Activated naive CD8-positive, alpha-beta T cell treated with anti-CD3 and anti-CD28 coated beads, Interleukin-2, amount 50 U/mL, for 24 hours (primary cell): ENCODE data around the gene RELA.

ENCODE experiments used
- ATAC-seq: fragments of 150-1000 bp; cut with Tn5 transposase; one replicate; pipeline ENCODE4 v1.10.0; 2021
- DNase-seq: peaks from one replicate; pipeline ENCODE4 v3.0.0; 2021
- H3K27ac Mint-ChIP-seq: one replicate; pipeline ENCODE4 v1.8.0; 2021; ENCODE audit warnings: mild to moderate bottlenecking, mixed read lengths
- H3K27me3 Mint-ChIP-seq: one replicate; pipeline ENCODE4 v1.8.0; 2021; ENCODE audit warnings: mixed read lengths
- H3K36me3 Mint-ChIP-seq: one replicate; pipeline ENCODE4 v1.8.0; 2021; ENCODE audit warnings: low read depth, mixed read lengths
- H3K4me1 Mint-ChIP-seq: one replicate; pipeline ENCODE4 v1.8.0; 2021; ENCODE audit warnings: mixed read lengths
- H3K4me3 Mint-ChIP-seq: one replicate; pipeline ENCODE4 v1.8.0; 2021; ENCODE audit warnings: mild to moderate bottlenecking, moderate library complexity, mixed read lengths
- H3K9me3 Mint-ChIP-seq: one replicate; pipeline ENCODE4 v1.8.0; 2021; ENCODE audit warnings: mixed read lengths

RELA gene

DNA sequence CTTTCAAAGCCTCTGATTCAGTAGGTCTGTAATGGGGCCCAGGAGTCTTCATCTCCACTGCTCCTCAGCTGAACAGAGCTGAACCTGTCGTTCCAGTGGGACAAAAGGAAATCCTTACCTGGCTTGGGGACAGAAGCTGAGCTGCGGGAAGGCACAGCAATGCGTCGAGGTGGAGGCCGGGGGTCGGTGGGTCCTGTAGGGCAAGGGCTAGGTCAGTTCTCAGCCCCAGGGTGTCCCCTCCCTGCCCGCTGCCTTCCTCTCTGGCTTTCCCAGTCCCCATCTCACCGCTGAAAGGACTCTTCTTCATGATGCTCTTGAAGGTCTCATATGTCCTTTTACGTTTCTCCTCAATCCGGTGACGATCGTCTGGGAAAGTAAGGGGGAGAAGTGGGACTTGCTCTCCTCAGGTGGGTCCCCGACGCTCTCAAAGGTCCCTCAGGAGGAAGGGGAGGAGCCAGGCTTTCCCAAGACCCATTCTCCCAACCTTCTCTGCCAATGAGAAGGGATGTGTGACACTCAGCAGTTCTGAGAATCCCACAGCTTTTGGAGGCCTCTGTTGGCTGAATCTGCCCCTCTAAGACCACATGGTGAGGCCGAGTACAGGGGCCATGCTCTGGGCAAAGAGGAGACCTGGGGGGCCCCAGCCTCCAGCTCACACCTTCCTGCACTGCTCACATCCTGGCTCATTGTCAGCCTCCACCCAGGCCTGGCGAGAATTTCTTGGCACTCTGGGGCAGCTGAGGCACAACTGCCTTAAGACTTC lies 7.0 kb downstream of the RELA start:
- H3K36me3 Mint-ChIP-seq: peaks cover 55% of the 10 kb centered on the region
- H3K27me3 Mint-ChIP-seq: peaks cover 3% of the 10 kb centered on the region
- H3K4me3 Mint-ChIP-seq: no peak overlapping the region
- H3K27ac Mint-ChIP-seq: peak overlapping the region; percentile 47
- no peaks in the 10 kb centered on the region for H3K9me3 Mint-ChIP-seq
- ATAC-seq (no peak), DNase-seq (no peak)
- peaks cover 55% of the 10 kb centered on the region for H3K4me1 Mint-ChIP-seq

DNA sequence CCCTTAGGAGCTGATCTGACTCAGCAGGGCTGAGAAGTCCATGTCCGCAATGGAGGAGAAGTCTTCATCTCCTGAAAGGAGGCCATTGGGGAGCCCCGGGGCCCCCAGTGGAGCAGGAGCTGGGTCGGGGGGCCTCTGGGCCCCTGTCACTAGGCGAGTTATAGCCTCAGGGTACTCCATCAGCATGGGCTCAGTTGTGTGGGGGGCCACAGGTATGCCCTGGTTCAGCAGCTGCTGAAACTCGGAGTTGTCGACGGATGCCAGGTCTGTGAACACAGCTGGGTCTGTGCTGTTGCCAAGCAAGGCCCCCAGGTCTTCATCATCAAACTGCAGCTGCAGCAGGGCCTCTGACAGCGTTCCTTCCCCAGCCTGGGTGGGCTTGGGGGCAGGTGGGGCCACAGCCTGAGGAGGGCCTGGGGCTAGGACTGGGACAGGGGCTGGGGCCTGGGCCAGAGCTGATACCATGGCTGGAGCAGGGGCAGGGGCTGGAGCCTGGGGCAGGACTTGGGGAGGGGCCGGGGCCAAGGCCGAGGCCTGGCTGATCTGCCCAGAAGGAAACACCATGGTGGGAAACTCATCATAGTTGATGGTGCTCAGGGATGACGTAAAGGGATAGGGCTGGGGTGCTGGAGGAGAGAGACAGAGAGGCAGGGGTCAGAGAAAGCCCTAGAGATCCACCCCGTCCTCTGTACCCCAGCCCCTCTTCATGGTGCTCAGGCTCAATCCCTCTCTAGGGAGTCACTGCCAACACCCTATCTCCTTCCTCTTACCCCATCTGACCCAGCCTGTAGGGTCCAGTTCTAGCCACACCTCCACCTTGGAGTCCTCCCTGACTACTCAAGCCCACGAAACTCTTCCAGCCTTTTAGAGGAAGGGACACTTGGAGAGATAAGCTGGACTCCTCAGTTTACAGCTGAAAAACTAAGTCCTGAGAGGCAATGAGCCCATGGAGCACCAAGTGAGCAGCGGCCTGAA lies 8.1 kb downstream of the RELA start:
- peaks cover 48% of the 10 kb centered on the region for H3K36me3 Mint-ChIP-seq
- DNase-seq: no peak
- no peak overlapping the region for H3K4me3 Mint-ChIP-seq
- H3K27me3 Mint-ChIP-seq: peaks cover 3% of the 10 kb centered on the region
- no peak for ATAC-seq
- H3K27ac Mint-ChIP-seq: peak overlapping the region; percentile 47
- H3K9me3 Mint-ChIP-seq: no peaks in the 10 kb centered on the region
- peaks cover 47% of the 10 kb centered on the region for H3K4me1 Mint-ChIP-seq

DNA sequence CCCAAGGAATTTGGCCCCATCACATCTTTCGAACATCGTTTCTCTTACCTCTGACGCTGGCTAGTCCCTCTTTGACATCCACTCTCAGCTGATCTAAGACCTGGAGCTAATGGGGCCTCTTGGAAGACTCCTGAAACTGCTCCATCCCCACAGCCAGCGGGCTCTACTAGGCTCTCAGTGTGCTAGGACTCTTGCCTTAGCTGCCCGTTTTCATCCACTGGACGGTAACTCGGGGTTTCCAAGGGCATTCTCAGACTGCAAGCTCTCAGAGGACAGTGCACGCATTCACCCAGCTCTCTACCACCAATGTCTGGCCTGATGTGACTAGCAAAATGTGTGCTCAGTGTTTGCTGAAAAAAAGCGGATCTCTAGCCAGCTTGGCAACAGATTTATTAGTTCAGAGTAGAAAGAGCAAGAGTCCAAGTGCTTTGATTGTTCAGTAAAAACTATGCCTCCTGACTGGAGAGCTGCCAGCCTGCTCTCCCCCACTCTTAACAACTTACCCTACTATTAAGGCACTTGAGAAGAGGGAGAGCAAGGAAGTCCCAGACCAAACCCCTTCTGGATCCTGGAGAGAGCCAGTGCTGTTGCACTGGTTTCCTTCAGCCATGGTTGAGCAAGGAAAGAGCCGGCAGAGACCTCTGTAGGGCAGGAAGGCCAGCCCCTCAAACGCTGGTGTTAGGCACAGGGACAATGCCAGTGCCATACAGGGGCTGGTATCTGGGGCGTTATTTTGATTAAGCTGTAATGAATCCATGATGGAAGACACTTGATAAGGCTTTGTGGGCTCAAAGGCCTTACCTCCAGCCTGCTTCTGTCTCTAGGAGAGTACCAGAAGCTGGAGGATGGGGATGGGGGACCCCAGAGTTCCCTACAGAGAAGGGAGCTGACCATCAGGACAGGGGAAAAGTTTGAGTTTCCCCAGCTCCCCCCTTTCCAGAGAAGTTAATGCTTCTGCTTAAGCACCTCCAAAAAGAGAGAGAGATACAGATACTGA lies 9.2 kb downstream of the RELA start:
- H3K4me1 Mint-ChIP-seq: peaks cover 42% of the 10 kb centered on the region
- H3K9me3 Mint-ChIP-seq: no peaks in the 10 kb centered on the region
- peak overlapping the region; percentile 97 for H3K27ac Mint-ChIP-seq
- H3K36me3 Mint-ChIP-seq: peaks cover 41% of the 10 kb centered on the region
- peak overlapping the region; percentile 84 for H3K4me3 Mint-ChIP-seq
- DNase-seq: no peak
- no peak for ATAC-seq
- H3K27me3 Mint-ChIP-seq: peaks cover 3% of the 10 kb centered on the region

DNA sequence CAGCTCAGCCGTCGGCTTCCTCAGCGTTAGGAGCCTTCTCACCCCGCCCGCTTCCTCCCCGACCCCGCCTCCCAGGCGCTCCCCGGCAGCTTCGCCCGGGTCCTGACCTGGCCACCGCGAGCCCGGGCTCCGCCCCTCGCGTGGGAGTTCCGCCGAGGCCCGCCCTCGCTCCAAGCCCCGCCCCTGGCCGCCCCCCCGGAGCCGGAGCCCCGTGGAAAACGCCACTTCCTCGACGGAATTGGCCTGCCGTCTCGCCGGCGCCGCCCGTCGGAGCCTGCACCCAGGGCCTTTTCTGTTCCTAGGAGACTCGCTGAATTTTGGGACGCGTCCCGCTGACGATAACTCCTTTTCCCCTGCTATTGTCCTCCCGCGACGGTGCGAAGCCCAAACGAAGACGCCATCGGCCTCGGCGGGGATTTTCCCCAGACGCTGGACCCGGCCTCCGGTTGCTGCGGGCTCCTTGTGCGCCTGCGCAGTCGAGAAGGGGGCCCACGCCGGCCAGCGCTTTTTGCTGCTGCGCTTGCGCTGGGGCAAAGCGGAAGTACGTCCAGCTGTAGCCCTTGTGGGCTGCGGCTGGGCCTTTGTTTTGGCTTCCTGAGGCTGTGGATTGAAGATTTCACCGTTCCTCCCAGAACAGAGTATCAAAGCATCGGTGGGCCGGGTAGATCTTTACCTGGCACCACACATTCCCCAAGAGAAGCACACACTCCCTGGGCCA lies 10.0 kb downstream of the RELA start:
- peak; percentile 98 for DNase-seq
- Mint-ChIP-seq H3K27me3 (peaks cover 3% of the 10 kb centered on the region), H3K36me3 (peaks cover 34% of the 10 kb centered on the region), H3K27ac (peak overlapping the region; percentile 97), H3K4me1 (peaks cover 41% of the 10 kb centered on the region), H3K4me3 (peak overlapping the region; percentile 84), H3K9me3 (no peaks in the 10 kb centered on the region)
- peak; percentile 88 for ATAC-seq

DNA sequence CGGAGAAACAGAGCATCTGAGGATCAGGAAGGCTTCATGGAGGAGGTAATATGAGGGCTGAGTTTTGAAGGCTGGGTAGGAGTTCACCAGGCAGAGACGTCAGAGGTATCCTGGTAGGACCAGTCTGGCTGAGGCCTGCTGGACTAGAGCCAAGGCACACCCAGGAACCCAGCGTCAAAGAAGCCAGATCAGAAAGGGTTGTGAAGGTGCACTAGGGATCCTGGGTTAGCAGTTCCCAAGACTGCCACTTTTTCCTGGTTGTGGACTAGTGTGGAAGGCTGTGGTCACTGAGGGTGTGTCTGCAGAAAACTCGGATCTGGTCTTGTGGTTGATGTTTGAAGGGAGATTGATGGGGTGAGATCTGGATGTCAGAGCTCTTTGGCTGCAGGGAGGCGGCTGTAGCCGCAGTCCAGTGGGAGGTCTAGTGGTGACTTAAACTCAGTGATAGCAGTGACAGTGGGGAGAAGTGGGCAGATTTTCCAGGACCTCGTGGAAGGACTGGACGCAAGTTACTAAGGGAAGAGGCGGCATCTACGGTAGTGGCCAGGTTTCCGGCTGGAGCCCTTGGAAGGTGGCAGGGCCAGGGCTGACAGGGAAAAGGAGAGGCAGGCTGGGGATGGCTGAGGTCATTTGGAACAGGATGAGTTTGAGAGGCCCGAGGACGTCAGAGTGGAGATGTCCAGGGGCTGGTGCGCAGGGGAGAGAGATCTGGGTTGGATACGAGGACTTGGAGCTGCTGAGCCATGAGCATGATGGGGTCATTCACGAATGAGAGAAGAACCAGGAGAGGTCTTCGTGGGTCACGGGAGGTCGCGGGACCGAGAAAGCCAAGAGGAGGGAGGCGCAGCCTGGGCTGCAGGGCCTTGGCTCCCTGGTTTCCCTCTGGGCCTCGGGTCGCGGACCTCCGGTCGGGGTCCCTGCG lies 10.9 kb downstream of the RELA start:
- DNase-seq: no peak

DNA sequence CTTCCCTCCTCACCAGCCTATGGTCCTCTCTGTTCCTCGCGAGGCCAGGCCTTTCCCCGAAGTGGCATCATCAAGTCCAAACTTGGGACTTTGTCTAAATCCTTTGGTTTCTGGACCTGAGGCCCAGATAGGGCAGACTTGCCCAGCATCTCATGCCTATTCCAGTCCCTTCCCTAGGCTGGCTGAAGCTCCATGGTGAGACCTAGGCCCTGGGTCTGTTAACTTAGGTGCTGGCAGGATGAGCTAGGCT lies 11.5 kb downstream of the RELA start:
- peaks cover 3% of the 10 kb centered on the region for H3K27me3 Mint-ChIP-seq
- peaks cover 30% of the 10 kb centered on the region for H3K4me1 Mint-ChIP-seq
- ATAC-seq (no peak), DNase-seq (no peak)
- H3K27ac Mint-ChIP-seq: peak overlapping the region; percentile 66
- no peaks in the 10 kb centered on the region for H3K9me3 Mint-ChIP-seq
- peaks cover 23% of the 10 kb centered on the region for H3K36me3 Mint-ChIP-seq
- H3K4me3 Mint-ChIP-seq: no peak overlapping the region

More for the DNA sequence above, 10.9 kb downstream of the RELA start:
- Mint-ChIP-seq H3K4me1 (peaks cover 33% of the 10 kb centered on the region), H3K9me3 (no peaks in the 10 kb centered on the region), H3K4me3 (peak overlapping the region; percentile 59), H3K27me3 (peaks cover 3% of the 10 kb centered on the region), H3K27ac (peak overlapping the region; percentile 66), H3K36me3 (peaks cover 27% of the 10 kb centered on the region)
- ATAC-seq: peak; percentile 3

DNA sequence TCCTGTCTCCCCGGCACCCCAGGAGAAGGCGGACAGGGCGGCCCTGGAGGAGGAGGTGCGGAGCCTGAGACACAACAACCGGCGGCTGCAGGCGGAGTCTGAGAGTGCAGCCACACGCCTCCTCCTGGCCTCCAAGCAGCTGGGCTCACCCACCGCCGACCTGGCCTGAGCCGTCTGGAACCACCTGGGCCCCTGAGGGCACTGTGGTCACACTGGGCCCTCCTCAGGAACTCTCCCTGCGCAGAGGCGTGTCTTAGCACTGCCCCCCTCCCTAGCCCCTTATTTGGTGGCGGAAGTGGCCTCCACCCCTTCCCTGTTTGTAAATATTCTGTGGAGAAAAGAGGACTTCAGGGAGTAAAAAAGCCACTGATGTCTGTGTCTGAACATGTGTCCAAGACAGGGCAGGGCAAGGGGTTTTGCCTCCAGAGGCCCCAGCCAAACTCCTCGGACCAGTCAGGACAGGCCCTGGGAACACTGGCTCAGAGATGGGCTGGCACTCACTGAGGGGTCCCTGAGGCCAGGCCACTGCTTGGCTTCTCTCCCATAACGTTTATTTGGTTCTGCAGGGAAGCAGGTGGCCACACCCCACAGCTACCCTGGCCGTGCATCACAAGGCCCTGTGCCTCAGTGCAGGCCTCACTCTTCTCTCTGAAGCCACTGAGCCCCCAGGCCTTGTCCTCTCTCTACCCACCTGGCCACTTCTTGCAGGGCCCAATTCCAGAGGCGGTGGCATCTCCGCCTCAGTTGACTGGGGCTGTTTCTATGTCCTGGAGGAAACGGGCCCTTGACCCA lies 12.0 kb downstream of the RELA start:
- H3K27me3 Mint-ChIP-seq: peaks cover 3% of the 10 kb centered on the region
- ATAC-seq (no peak), DNase-seq (no peak)
- H3K4me1 Mint-ChIP-seq: peaks cover 27% of the 10 kb centered on the region
- no peak overlapping the region for H3K27ac Mint-ChIP-seq
- H3K36me3 Mint-ChIP-seq: peaks cover 21% of the 10 kb centered on the region
- no peaks in the 10 kb centered on the region for H3K9me3 Mint-ChIP-seq
- no peak overlapping the region for H3K4me3 Mint-ChIP-seq

DNA sequence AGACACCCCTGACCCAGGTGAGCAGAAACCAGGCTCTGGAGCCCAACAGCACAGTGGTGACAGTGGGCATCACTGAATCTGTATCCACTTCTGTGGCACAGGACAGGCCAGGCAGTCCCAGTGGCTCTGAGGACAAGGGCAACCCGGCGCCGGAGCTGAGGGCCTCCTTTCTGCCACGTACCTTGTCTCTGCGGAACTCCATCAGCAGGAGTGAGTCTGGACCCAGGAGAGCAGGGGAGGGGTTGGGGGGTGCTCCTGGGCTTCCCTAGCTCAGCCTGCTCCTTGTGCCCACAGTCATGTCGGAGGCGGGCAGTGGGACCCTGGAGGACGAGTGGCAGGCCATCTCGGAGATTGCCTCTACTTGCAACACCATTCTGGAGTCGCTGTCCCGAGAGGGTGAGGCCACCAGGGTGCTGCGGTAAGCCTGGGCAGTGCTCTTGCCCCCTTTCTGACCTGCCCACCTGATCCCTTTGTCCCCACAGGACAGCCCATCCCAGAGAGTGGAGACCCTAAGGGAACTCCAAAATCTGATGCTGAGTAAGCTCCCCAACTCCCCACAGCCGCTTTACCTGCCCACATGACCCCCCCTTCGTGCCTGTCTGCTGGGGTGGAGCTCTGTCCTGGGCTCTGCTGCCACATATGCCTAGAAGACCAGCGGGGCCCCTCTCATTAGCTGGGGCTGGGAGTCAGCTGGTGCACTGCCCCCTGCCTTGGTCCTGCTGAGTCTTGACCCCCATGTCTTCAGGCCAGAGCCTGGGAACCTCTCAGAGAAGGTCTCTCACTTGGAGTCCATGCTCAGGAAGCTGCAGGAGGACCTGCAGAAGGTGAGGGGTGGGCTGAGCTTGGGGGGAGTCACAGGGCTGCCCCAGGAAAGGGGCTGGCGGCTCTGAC lies 12.8 kb downstream of the RELA start:
- no peaks in the 10 kb centered on the region for H3K9me3 Mint-ChIP-seq
- H3K27me3 Mint-ChIP-seq: peaks cover 3% of the 10 kb centered on the region
- no peak overlapping the region for H3K4me3 Mint-ChIP-seq
- ATAC-seq (no peak), DNase-seq (no peak)
- H3K27ac Mint-ChIP-seq: no peak overlapping the region
- peaks cover 19% of the 10 kb centered on the region for H3K36me3 Mint-ChIP-seq
- peaks cover 27% of the 10 kb centered on the region for H3K4me1 Mint-ChIP-seq

DNA sequence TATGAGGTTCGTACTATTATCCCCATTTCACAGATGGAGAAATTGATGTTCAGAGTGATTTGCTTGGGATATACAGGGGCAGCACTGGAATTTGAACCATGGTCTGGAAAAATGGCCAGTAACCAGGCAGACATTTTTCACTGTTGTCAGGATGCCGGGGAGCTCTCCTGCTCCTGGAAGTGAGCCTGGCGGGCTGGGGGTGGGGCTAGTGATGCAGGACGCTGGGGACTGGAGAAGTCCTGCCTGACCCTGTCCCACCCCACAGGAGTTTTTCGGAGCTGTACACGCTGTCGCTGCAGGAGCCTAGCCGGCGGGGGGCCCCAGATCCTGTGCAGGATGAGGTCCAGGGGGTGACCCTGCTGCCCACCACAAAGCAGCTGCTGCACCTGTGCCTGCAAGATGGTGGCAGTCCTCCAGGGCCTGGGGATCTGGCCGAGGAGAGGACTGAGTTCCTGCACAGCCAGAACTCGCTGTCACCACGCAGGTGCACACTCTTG lies 13.7 kb downstream of the RELA start:
- Mint-ChIP-seq H3K9me3 (no peaks in the 10 kb centered on the region), H3K4me1 (peaks cover 25% of the 10 kb centered on the region), H3K27ac (no peak overlapping the region), H3K36me3 (peaks cover 17% of the 10 kb centered on the region), H3K27me3 (peaks cover 3% of the 10 kb centered on the region), H3K4me3 (no peak overlapping the region)
- ATAC-seq (no peak), DNase-seq (no peak)

DNA sequence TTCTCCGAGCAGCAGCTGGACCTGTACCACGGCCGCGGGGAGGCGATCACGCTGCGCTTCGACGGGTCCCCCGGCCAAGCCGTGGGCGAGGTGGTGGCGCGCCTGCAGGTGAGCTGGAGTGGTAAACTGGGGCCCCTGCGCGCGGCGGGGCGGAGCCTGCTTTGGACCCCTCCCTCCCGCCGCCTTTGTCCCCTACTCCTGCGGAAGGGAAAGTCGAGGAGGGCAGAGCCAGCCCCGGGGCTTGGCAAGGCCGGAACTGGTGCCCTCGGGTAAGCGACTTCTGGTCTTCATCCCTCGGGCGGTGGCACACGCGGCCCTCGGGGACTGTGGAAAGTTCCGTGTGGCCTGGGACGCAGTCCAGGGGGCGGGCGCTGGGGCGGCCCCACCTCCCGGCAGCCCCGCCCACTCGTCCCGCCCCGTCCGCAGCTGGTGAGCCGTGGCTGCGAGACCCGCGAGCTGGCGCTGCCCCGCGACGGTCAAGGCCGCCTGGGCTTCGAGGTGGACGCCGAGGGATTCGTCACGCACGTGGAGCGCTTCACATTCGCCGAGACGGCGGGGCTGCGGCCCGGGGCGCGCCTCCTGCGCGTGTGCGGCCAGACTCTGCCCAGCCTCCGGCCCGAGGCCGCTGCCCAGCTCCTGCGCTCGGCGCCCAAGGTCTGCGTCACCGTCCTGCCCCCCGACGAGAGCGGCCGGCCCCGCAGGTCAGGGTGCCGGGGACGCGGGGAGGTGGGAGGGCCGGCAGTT lies 15.6 kb downstream of the RELA start:
- ATAC-seq (no peak), DNase-seq (no peak)
- peaks cover 20% of the 10 kb centered on the region for H3K4me1 Mint-ChIP-seq
- H3K36me3 Mint-ChIP-seq: peaks cover 11% of the 10 kb centered on the region
- H3K9me3 Mint-ChIP-seq: no peaks in the 10 kb centered on the region
- no peak overlapping the region for H3K4me3 Mint-ChIP-seq
- no peaks in the 10 kb centered on the region for H3K27me3 Mint-ChIP-seq
- H3K27ac Mint-ChIP-seq: no peak overlapping the region

DNA sequence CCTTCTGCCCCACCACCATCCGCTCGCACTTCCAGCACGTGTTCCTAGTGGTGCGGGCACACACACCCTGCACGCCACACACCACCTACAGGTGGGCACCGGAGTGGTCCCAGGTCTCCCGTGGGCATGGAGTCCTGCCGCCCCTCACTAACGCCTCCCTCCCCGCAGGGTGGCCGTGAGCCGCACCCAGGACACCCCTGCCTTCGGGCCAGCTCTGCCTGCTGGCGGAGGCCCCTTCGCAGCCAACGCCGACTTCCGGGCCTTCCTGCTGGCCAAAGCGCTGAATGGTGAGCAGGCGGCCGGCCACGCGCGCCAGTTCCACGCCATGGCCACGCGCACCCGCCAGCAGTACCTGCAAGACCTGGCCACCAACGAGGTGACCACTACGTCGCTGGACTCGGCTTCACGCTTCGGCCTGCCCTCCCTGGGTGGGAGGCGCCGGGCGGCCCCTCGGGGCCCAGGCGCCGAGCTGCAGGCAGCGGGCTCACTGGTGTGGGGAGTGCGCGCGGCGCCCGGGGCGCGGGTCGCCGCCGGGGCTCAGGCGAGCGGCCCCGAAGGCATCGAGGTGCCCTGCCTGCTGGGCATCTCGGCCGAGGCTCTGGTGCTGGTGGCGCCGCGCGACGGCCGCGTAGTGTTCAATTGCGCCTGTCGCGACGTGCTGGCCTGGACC lies 16.3 kb downstream of the RELA start:
- Mint-ChIP-seq H3K9me3 (no peaks in the 10 kb centered on the region), H3K4me3 (no peak overlapping the region), H3K36me3 (peaks cover 16% of the 10 kb centered on the region), H3K4me1 (peaks cover 20% of the 10 kb centered on the region), H3K27ac (no peak overlapping the region), H3K27me3 (no peaks in the 10 kb centered on the region)
- no peak for DNase-seq
- no peak for ATAC-seq
